Activated CD8-positive, alpha-beta memory T cell treated with anti-CD3 and anti-CD28 coated beads, Interleukin-2, amount 50 U/mL, for 1 hour (primary cell): Measurements from ENCODE around the gene BIRC2.
"Not testable (repeated sequence)": the region's sequence is repeated elsewhere in the genome, so short reads cannot be mapped to it uniquely, and the experiment has no call there.

Experiments used
- DNase-seq: peaks from one replicate; pipeline ENCODE4 v3.0.0-alpha.2; 2020; ENCODE audit errors: extremely low read depth

BIRC2 gene

GRCh38 chr11:102323542-102324251 is 23.3 kb upstream of the BIRC2 start:
- DNase-seq: no peak

DNA sequence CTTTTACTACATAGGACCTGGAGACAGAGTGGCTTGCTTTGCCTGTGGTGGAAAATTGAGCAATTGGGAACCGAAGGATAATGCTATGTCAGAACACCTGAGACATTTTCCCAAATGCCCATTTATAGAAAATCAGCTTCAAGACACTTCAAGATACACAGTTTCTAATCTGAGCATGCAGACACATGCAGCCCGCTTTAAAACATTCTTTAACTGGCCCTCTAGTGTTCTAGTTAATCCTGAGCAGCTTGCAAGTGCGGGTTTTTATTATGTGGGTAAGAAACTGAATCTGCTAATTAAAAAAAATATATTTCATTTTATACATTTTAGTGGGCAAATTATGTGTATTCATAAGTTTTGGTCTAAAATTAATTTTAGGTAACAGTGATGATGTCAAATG is 21.9 kb upstream of the BIRC2 start:
- no peak for DNase-seq

DNA sequence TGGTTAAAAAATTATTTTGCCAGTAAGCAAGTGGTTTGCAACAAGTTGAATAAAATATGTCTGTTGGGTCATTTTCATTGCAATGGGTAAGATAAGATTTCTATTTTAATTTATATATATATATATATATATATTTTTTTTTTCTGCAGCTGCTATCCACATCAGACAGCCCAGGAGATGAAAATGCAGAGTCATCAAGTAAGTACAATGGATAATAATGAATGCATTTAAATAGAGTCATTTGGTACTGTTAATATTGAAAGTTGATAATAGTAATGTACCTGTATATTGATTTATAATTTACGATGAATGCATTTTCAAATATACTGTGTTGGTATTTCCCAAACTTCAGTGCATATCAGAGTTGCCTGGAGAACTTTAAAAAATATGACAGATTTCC is 18.3 kb upstream of the BIRC2 start:
- no peak for DNase-seq

- no peak for DNase-seq
Observed at GRCh38 chr11:102330231-102330630, 16.8 kb upstream of the BIRC2 start.

- no peak for DNase-seq
Observed at GRCh38 chr11:102331341-102331740, 15.7 kb upstream of the BIRC2 start.

DNA sequence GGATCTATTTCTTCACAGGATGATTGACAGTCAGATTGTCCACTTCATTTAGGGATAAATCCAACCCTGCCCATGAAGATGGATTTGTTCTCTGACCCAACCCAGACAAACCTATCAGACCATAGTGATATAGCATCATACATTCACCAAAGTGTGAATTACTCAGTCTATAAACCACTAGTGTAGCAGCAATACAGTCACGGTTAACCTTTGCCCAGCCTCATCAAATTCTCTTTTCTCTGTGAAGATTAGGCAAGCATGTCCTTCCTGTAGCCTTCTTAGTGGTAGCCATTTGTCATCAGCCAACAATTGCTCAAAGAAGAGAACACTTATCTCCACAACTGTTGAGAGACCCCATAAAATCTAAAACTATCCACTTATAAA is 14.4 kb upstream of the BIRC2 start:
- no peak for DNase-seq

DNA sequence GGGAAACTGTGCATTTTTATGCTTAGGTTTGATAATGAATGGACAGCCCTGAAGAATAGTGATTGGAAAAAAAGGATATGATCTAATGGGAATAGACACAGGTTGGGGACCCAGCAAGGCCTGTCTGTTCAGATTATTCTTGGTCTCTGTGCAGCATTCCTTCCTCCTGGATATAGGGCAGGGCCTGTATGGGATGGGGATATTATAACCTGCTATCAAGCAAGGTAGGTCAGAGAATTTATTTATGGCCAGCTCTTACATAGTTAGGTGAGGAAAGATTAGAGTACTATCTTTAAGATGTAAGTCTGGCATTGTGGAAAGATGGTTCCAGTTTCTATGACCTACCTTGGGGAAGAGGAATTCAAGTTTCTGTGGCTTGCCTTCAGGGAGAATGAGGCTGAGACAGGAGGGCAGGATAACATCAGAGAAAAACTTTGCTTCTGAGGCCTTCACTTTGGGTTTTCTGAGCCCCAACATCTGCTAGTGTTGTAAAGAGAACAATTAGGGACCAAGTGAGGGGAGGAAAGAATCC is 8.5 kb upstream of the BIRC2 start:
- DNase-seq: no peak

GRCh38 chr11:102341311-102341710 is 5.7 kb upstream of the BIRC2 start:
- DNase-seq: not testable (repeated sequence)

GRCh38 chr11:102341844-102342318 is 5.1 kb upstream of the BIRC2 start:
- no peak for DNase-seq

GRCh38 chr11:102343809-102344208 is 3.2 kb upstream of the BIRC2 start:
- DNase-seq: no peak

GRCh38 chr11:102345904-102346303 is 1.1 kb upstream of the BIRC2 start:
- DNase-seq: no peak

DNA sequence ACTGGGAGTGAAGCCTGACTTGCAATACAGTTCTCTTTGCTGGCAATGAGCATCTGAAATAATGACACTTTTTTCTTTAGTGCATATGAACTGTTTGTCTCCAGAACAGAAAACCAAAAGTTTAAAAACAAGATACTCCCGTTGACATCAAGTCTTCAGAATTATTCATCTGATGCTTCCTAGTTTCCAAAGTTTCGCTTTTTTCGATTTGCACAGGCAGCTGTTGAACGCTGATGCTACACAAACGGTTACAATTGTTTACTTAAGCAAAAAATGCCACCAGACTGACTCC is 612 bp upstream of the BIRC2 start:
- DNase-seq: no peak

DNA sequence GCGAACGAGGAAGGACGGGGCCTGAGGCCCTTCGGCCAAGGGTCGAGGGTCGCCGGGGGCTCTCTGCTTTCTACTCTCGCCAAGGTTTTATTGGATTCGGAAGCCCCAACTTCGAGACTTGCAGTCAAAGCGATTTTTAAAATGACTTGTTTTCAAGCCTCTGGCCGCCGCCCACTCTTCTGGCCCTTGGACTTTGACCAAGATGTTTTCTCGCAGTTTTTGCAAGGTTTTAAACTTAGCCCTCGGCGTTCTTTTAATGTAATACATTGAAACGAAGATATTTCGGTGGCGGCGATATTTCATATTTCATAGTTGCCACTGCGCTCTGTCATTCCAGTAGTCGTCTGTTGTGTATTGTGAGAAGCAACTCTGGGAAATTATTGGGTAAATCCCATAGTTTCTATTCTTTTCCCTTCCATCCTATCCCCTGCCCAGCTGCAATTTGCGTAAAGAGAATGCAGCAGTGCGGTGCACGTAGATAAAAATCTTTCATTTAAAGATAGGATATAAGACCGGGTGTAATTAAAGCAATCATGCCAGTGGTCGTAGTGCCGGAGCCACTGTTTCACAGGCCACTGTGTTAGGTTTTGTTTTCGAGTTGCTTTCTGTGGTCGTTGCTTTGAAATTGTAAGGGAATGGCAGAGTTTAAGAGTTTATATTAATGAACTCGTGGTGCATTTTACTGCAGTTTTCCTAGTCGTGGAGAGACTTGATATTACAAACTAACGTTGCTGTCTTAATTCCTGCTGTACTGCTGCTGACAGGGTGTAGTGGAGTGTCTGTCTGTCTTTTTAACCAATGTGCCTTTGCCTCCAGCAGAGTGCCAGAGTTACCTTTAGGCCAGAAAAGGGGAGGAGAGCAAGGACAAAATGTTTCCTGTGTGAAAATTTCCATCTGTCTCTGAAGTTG is 702 bp downstream of the BIRC2 start:
- DNase-seq: no peak

DNA sequence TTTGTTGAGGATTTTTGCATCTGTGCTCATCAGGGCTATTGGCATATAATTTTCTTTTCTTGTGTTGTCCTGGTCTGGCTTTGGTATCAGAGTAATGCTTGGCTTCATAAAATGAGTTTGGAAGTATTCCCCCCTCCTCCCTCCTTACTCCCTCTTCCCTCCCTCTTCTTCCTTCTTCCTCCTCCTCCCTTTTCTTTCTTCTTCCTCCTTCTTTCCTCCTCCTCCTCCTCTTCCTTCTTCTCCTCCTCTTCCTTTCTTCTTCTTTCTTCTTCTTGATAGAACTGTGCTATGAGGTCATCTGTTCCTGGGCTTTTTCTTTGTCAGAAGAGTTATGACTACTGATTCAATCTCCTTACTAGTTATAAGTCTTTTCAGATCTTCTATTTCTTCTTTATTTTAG is 10.1 kb downstream of the BIRC2 start:
- no peak for DNase-seq

DNA sequence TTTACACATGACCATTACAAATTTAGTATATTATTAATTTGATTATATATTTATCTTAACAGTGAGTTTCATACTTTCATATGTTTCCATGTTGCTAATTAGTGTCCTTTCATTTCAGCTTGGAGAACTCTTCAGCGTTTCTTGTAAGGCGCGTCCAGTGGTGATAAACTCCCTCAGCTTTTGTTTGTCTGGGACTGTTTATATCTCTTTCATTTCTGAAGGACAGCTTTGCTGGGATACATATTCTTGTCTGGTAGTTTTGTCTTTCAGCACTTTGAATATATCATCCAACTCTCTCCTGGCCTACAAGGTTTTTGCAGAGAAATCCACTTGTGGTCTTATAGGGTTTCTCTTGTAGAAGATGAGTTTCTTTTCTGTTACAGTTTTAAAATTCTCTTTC is 12.4 kb downstream of the BIRC2 start:
- DNase-seq: no peak

- no peak for DNase-seq
Observed at GRCh38 chr11:102360681-102361080, 13.7 kb downstream of the BIRC2 start.

DNA sequence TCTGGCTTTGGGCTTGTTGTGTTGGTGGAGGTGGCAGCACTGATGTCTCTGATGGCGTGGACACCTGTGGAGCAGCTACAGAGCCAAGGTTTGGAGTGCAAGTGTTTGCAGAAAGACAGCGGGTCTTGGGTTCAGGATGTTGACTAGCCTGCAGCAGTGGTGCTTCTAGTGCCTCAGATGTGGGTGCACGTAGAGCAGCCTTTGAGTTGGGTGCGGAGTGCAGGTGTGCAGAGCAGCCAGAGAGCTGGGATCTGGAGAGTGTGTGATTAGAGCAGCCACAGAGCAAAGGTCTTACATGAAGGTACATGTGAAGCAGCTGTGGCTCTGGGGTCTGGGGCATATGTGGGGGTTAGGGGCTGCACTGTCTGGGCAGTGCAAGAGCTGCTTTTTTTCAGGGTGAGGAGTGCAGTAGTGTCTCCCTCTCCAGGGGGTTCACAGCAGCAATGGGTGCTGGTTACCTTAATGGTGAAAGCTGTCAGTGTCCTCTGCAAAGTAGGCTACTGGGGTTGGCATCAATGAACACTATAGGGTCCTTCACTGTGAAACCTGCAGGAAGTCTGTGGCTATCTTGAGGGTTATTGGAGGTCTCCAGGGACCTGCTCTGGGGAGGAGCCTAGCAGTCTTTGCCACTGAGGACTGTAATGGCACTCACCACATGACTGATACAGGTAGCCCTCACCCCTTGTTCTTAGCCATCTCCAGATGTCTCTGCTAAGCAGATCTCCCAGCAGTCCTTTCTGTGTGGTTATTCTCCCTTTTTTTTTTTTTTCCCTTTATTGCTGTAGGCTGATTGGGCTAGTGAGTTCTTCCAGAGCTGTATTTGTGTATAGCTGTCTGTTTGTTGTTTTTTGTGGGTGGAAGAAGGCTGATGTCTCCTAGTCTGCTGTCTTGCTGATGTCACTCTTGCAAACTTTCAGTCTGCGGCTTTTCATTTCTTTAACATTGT is 14.3 kb downstream of the BIRC2 start:
- no peak for DNase-seq

GRCh38 chr11:102364991-102365390 is 18.0 kb downstream of the BIRC2 start:
- no peak for DNase-seq

GRCh38 chr11:102367364-102367763 is 20.4 kb downstream of the BIRC2 start:
- DNase-seq: no peak

GRCh38 chr11:102368472-102368871 is 21.5 kb downstream of the BIRC2 start:
- DNase-seq: no peak

GRCh38 chr11:102374633-102375424 is 27.8 kb downstream of the BIRC2 start:
- DNase-seq: not testable (repeated sequence)
